ENCODE results near the gene ITPRIPL2.

Gene ITPRIPL2

DNA sequence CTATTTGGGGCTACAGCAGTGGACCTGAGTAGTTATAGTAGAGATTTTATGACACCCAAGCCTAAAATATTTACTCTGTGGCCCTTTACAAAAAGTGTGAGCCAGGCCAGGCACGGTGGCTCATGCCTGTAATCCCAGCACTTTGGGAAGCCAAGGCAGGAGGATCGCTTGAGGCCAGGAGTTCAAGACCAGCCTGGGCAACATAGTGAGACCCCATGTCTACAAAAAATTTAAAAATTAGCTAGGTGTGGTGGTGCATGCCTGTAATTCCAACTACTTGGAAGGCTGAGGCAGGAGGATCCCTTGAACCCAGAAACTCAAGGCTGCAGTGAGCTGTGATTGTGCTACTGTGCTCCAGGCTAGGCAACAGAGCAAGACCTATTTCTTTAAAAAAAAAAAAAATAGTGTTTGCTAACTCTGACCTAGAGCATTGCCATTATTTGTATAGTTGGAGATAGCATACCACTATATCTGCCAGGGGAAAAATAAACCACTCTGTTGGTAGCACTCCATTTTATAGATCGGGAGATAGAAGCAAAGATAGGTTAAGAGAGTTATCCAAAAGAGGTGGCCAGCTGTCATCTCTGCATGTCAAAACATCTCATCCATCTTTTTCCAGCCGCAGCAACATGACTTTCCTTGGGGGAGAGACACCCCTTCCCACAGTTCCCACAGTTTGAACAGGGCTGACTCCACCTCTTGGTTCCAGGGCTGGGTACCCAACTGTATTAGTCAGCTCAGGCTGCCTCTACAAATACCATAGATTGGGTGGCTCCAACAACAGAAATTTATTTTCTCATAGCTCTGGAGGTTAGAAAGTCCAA is 3.0 kb upstream of the ITPRIPL2 start:
- no peaks in the 10 kb centered on the region for H3K9me3 ChIP-seq (ENCODE audit: control insufficient read depth, insufficient read depth, low read depth, low read length)
- no peaks in the 10 kb centered on the region for H3K36me3 ChIP-seq (ENCODE audit: control insufficient read depth, insufficient read depth, low read length)
- H3K4me1 ChIP-seq (ENCODE audit: control insufficient read depth, insufficient read depth, low read length), result peaks cover 20% of the 10 kb centered on the region

DNA sequence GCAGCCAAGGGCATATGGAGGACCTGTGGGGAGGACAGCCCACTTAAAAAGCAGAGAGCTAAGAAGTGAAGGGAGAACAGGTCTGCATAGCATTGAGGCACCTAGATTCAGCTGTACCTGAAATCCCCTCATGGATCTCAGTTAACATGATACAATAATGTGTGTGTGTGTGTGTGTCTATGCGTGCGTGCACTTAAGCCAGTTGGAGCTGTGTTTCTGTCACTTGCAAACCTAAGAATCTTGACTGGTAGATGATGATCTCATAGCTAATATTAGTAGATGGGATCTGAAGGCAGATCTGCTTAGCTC is 1.7 kb upstream of the ITPRIPL2 start:
- peaks cover 28% of the 10 kb centered on the region for H3K27me3 ChIP-seq (ENCODE audit: control insufficient read depth, insufficient read depth, low read length)
- no peak overlapping the region for H3K27ac ChIP-seq (ENCODE audit: low read depth, low read length)
- no peaks in the 10 kb centered on the region for H3K9me3 ChIP-seq (ENCODE audit: control insufficient read depth, insufficient read depth, low read depth, low read length)

More for the DNA sequence above, 3.0 kb upstream of the ITPRIPL2 start:
- no peak overlapping the region for H3K4me3 ChIP-seq (ENCODE audit: low read depth, low read length)
- H3K9ac ChIP-seq (ENCODE audit: low read length), result no peak overlapping the region
- H3K27me3 ChIP-seq (ENCODE audit: control insufficient read depth, insufficient read depth, low read length), result peaks cover 22% of the 10 kb centered on the region
- no peak overlapping the region for H3K27ac ChIP-seq (ENCODE audit: low read depth, low read length)

DNA sequence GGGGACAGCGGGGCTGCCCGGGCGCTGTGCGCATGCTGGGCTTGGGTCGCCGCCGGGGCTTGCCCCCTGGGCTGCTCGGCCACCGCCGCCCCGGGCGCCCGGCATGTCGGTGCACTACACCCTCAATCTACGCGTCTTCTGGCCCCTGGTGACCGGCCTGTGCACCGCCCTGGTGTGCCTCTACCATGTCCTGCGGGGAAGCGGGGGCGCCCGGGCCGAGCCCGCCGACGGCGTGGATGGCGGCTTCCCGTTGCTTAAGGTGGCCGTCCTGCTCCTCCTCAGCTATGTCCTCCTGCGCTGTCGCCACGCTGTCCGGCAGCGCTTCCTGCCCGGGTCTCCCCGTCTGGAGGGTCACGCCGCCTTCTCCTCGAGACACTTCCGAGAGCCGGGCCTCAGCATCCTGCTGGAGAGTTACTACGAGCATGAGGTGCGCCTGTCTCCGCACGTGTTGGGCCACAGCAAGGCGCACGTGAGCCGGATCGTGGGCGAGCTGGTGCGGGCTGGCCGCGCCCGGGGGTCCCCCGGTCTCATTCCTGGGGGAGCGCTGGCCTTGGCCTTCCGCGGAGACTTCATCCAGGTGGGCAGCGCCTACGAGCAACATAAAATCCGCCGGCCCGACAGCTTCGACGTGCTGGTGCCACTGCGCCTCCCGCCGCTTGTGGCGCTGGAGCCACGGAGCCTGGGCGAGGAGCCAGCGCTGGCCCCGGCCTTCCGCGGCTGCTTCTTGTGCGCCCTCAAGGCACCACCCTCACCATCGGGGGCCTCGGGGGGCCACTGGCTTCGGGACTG is 789 bp downstream of the ITPRIPL2 start:
- peaks cover 28% of the 10 kb centered on the region for H3K27me3 ChIP-seq (ENCODE audit: control insufficient read depth, insufficient read depth, low read length)
- no peaks in the 10 kb centered on the region for H3K36me3 ChIP-seq (ENCODE audit: control insufficient read depth, insufficient read depth, low read length)
- H3K9ac ChIP-seq (ENCODE audit: low read length), result peak overlapping the region; percentile 82
- peak overlapping the region; percentile 65 for H3K4me3 ChIP-seq (ENCODE audit: low read depth, low read length)
- no peak overlapping the region for H3K27ac ChIP-seq (ENCODE audit: low read depth, low read length)
- no peaks in the 10 kb centered on the region for H3K9me3 ChIP-seq (ENCODE audit: control insufficient read depth, insufficient read depth, low read depth, low read length)
- H3K4me1 ChIP-seq (ENCODE audit: control insufficient read depth, insufficient read depth, low read length), result peaks cover 38% of the 10 kb centered on the region

More for the DNA sequence above, 1.7 kb upstream of the ITPRIPL2 start:
- Histone ChIP-seq H3K36me3 (ENCODE audit: control insufficient read depth, insufficient read depth, low read length) (no peaks in the 10 kb centered on the region), H3K4me3 (ENCODE audit: low read depth, low read length) (no peak overlapping the region), H3K9ac (ENCODE audit: low read length) (no peak overlapping the region), H3K4me1 (ENCODE audit: control insufficient read depth, insufficient read depth, low read length) (peaks cover 24% of the 10 kb centered on the region)

DNA sequence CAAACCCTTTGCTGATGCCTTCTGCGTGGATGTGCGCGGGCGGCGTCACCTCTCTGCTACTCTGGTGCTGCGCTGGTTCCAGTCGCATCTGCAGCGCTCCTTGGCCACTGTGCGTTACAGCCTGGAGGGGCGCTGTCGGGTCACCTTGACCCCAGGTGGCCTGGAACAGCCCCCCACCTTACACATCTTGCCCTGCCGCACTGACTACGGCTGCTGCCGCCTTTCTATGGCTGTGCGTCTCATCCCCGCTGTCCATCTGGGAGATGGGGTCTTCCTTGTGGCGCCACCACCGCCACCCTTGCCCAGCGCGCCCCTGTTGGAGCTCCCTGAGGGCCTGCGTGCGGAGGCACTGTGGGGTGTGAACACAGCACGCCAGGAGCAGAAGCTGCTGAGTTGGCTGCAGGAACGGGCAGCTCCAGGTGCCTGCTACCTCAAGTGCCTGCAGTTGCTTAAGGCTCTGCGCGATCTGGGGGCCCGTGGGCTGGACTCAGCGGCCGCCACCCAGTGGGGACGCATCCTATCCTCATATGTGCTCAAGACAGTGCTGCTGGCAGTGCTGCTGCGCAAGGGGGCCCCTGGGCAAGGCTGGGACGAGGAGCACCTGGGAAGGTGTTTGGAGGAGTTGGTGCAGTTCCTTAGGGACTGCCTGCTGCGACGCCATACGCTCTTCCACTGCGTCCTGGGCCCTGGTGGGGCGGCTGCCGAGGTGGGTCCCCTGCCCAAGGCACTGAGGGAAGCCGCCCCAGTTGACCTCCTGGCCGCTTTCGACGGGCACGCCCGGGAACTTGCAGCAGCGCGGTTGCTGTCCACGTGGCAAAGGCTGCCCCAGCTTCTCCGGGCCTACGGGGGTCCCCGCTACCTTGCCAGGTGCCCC is 1.6 kb downstream of the ITPRIPL2 start:
- H3K4me3 ChIP-seq (ENCODE audit: low read depth, low read length), result peak overlapping the region; percentile 65; the same call in 1 of the 2 replicates
- H3K36me3 ChIP-seq (ENCODE audit: control insufficient read depth, insufficient read depth, low read length), result no peaks in the 10 kb centered on the region
- H3K27ac ChIP-seq (ENCODE audit: low read depth, low read length), result no peak overlapping the region
- H3K9ac ChIP-seq (ENCODE audit: low read length), result no peak overlapping the region
- peaks cover 28% of the 10 kb centered on the region for H3K27me3 ChIP-seq (ENCODE audit: control insufficient read depth, insufficient read depth, low read length)
- H3K9me3 ChIP-seq (ENCODE audit: control insufficient read depth, insufficient read depth, low read depth, low read length), result no peaks in the 10 kb centered on the region
- peaks cover 38% of the 10 kb centered on the region for H3K4me1 ChIP-seq (ENCODE audit: control insufficient read depth, insufficient read depth, low read length)

DNA sequence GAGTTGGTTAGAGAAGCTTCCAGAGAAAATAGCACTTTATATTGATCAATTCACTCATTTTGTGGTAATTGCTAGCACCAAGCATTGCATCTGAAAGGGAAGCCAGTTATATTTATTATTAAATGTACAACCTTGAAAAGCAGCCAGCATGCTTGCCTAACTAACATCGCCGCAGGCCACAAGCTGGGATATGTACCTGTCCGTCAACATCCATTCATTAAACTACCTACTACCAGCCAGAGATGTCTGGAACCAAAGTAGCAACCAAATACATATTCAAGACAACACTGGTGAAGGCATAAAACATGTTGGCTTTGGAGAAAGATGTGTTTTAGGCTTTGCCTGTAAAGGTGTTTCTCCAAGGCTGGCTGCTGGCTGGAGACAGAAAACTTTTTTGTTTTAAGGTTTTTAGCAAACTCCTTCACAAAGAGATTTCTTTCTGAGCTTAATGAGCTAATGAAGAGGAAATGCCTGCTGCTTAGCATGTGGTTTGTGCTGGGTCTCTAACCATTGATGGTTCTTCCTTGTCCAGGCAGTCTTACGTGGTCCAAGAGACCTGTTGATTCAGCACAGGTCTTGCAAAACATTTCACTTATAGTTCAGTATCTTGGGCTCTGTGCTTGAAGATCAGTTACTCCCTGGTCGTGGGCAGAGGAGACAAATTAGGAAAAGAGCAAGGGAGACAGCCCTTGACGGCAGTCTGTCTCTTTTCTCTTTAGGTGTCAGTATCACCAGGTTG is 3.1 kb downstream of the ITPRIPL2 start:
- no peak overlapping the region for H3K9ac ChIP-seq (ENCODE audit: low read length)
- peak overlapping the region; percentile 7; the same call in 1 of the 2 replicates for H3K4me3 ChIP-seq (ENCODE audit: low read depth, low read length)
- H3K36me3 ChIP-seq (ENCODE audit: control insufficient read depth, insufficient read depth, low read length), result no peaks in the 10 kb centered on the region
- peaks cover 38% of the 10 kb centered on the region for H3K4me1 ChIP-seq (ENCODE audit: control insufficient read depth, insufficient read depth, low read length)
- no peak overlapping the region for H3K27ac ChIP-seq (ENCODE audit: low read depth, low read length)
- no peaks in the 10 kb centered on the region for H3K9me3 ChIP-seq (ENCODE audit: control insufficient read depth, insufficient read depth, low read depth, low read length)
- H3K27me3 ChIP-seq (ENCODE audit: control insufficient read depth, insufficient read depth, low read length), result peaks cover 28% of the 10 kb centered on the region

DNA sequence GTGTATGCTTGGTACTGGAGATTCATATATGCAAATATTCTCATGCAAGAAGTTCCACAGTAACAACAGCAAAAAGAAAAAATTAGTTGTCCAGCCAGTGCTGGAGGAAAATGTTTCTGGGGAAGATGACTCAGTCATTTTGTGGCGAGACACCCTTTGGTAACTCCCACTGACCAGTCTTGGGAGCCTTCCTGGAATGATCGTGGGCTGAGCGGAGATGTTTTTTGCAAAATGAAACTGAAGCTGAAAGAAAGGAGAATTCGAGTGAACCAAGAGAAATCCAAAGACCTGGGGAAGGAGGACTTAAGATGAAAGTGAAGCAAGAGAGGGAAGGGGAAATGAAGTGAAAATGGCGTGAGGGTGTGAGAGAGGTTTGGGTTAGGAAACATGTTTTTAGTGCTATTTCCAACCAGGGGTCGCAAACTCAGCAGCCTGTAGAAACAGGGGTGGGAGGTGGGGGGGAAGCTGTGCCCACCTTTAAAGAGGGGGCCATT is 5.2 kb downstream of the ITPRIPL2 start:
- H3K4me3 ChIP-seq (ENCODE audit: low read depth, low read length), result no peak overlapping the region
- H3K9ac ChIP-seq (ENCODE audit: low read length), result no peak overlapping the region
- H3K4me1 ChIP-seq (ENCODE audit: control insufficient read depth, insufficient read depth, low read length), result peaks cover 35% of the 10 kb centered on the region
- no peaks in the 10 kb centered on the region for H3K36me3 ChIP-seq (ENCODE audit: control insufficient read depth, insufficient read depth, low read length)
- no peaks in the 10 kb centered on the region for H3K9me3 ChIP-seq (ENCODE audit: control insufficient read depth, insufficient read depth, low read depth, low read length)
- peaks cover 23% of the 10 kb centered on the region for H3K27me3 ChIP-seq (ENCODE audit: control insufficient read depth, insufficient read depth, low read length)
- H3K27ac ChIP-seq (ENCODE audit: low read depth, low read length), result no peak overlapping the region

DNA sequence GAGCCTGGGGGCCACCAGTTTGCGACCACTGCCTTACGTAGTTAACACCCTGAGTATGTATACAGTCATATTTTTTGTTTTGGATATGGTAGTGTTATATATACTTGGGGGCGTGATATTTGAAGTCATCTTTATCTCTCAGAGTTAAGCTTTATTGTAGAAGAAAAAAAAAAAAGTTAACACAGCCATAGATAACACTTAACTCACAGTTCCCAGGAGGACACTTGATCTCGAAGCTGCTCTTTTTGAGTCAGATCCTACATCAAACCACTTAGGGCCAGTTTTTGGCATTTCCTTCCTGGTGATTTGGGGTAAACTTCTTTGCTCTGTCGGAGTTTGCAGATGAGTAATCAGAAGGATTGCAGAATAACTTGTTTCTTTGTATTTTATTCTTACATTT is 5.8 kb downstream of the ITPRIPL2 start:
- no peaks in the 10 kb centered on the region for H3K9me3 ChIP-seq (ENCODE audit: control insufficient read depth, insufficient read depth, low read depth, low read length)
- peaks cover 33% of the 10 kb centered on the region for H3K4me1 ChIP-seq (ENCODE audit: control insufficient read depth, insufficient read depth, low read length)
- no peak overlapping the region for H3K27ac ChIP-seq (ENCODE audit: low read depth, low read length)
- H3K9ac ChIP-seq (ENCODE audit: low read length), result no peak overlapping the region
- no peak overlapping the region for H3K4me3 ChIP-seq (ENCODE audit: low read depth, low read length)
- no peaks in the 10 kb centered on the region for H3K36me3 ChIP-seq (ENCODE audit: control insufficient read depth, insufficient read depth, low read length)
- H3K27me3 ChIP-seq (ENCODE audit: control insufficient read depth, insufficient read depth, low read length), result peaks cover 17% of the 10 kb centered on the region

DNA sequence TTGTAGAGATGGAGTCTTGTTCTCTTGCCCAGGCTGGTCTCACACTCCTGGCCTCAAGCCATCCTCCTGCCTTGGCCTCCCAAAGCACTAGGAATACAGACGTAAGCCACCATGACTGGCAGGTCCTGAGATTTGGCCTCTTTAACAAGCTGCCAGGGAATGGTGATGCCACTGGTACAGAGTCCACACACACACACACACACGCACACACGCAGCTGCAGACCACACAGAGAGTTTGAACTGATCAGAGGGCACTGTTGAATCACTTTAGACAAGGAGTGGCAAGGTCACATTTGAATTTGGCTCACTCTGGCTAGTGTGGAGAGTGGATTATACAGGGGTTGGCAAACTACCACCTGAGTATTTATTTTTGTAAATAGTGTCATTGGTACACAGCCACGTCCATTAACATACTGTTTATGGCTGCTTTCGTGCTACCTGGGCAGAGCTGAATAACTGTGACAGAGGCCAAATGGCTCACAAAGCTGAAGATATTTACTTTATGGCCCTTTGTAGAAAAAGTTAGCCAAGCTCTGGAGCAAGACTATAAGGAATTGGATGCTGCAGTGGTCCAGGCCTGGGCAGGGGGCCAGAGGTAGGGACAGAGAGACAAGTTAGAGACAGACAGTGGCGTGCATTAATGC is 9.9 kb downstream of the ITPRIPL2 start:
- no peaks in the 10 kb centered on the region for H3K36me3 ChIP-seq (ENCODE audit: control insufficient read depth, insufficient read depth, low read length)
- no peak overlapping the region for H3K4me3 ChIP-seq (ENCODE audit: low read depth, low read length)
- no peaks in the 10 kb centered on the region for H3K27me3 ChIP-seq (ENCODE audit: control insufficient read depth, insufficient read depth, low read length)
- peaks cover 9% of the 10 kb centered on the region; the same call in 1 of the 2 replicates for H3K4me1 ChIP-seq (ENCODE audit: control insufficient read depth, insufficient read depth, low read length)
- H3K27ac ChIP-seq (ENCODE audit: low read depth, low read length), result no peak overlapping the region
- no peak overlapping the region for H3K9ac ChIP-seq (ENCODE audit: low read length)
- peaks cover 4% of the 10 kb centered on the region for H3K9me3 ChIP-seq (ENCODE audit: control insufficient read depth, insufficient read depth, low read depth, low read length)

DNA sequence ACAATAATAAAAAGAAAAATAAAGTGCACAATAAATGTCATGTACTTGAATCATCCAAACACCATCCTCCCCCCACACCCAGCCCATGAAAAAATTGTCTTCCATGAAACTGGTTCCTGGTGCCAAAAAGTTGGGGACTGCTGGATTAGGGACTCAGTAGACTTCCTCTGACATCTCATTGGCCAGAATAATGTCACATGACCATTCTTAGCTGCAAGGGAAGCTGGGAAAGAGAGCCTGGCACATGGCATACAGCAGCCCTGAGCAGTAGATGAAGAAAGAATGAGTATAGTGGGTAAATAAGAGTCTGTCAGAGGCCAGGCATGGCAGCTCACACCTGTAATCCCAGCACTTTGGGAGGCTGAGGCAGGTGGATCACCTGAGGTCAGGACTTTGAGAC is 12.5 kb downstream of the ITPRIPL2 start:
- H3K9ac ChIP-seq (ENCODE audit: low read length), result no peak overlapping the region
- no peaks in the 10 kb centered on the region for H3K27me3 ChIP-seq (ENCODE audit: control insufficient read depth, insufficient read depth, low read length)
- no peak overlapping the region for H3K4me3 ChIP-seq (ENCODE audit: low read depth, low read length)
- peaks cover 4% of the 10 kb centered on the region for H3K9me3 ChIP-seq (ENCODE audit: control insufficient read depth, insufficient read depth, low read depth, low read length)
- no peaks in the 10 kb centered on the region for H3K36me3 ChIP-seq (ENCODE audit: control insufficient read depth, insufficient read depth, low read length)
- peaks cover 24% of the 10 kb centered on the region for H3K4me1 ChIP-seq (ENCODE audit: control insufficient read depth, insufficient read depth, low read length)
- H3K27ac ChIP-seq (ENCODE audit: low read depth, low read length), result no peak overlapping the region

DNA sequence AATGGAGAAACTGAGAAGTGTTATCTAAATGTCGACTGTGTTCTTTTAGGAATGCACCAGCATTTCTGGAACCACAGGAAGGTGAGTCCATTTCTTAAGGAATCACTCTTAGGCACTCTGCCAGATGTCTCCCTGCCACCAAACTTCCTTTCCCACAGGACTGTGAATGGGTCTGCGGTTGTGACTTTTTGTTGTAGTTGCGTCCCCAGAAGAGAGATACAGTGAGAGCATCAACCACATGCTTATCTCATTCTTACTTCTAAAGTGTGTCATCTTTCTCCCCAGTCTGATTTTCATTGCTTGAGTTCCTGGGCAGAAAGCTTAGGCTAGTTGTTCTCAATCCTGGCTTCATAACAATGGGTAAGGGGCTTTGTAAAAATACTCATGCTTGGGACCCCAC is 13.4 kb downstream of the ITPRIPL2 start:
- H3K27ac ChIP-seq (ENCODE audit: low read depth, low read length), result no peak overlapping the region
- peaks cover 4% of the 10 kb centered on the region for H3K9me3 ChIP-seq (ENCODE audit: control insufficient read depth, insufficient read depth, low read depth, low read length)
- peaks cover 26% of the 10 kb centered on the region for H3K4me1 ChIP-seq (ENCODE audit: control insufficient read depth, insufficient read depth, low read length)
- H3K9ac ChIP-seq (ENCODE audit: low read length), result no peak overlapping the region
- H3K4me3 ChIP-seq (ENCODE audit: low read depth, low read length), result no peak overlapping the region
- H3K27me3 ChIP-seq (ENCODE audit: control insufficient read depth, insufficient read depth, low read length), result no peaks in the 10 kb centered on the region
- no peaks in the 10 kb centered on the region for H3K36me3 ChIP-seq (ENCODE audit: control insufficient read depth, insufficient read depth, low read length)
